GM18951 (cell line): ENCODE data around the gene KCNQ4.

ENCODE experiments used
- POLR2A ChIP-seq: IDR thresholded peaks from 4 replicates; pipeline ENCODE4 v1.6.1; 2011; ENCODE audit warnings: mild to moderate bottlenecking; ENCODE audit not compliant: insufficient read length, insufficient read depth; ENCODE audit errors: extremely low read depth
- in situ Hi-C: fragments of 300-500 bp; cut with MboI; formaldehyde crosslinking; loops from one replicate; pipeline ENCODE4 v1.12.0; 2022; ENCODE audit warnings: low sequenced_read_pairs, mixed read lengths, inconsistent platforms; ENCODE audit not compliant: unreplicated experiment

Gene KCNQ4

GRCh38 chr1:40783001-40783905 is at the start of gene KCNQ4:
KCNQ4 (plus strand) TSS chr1:40783787; CDS start chr1:40784094, 307 bp downstream.
- no peak for TF ChIP-seq POLR2A
- in situ Hi-C loops: no loop called here

DNA sequence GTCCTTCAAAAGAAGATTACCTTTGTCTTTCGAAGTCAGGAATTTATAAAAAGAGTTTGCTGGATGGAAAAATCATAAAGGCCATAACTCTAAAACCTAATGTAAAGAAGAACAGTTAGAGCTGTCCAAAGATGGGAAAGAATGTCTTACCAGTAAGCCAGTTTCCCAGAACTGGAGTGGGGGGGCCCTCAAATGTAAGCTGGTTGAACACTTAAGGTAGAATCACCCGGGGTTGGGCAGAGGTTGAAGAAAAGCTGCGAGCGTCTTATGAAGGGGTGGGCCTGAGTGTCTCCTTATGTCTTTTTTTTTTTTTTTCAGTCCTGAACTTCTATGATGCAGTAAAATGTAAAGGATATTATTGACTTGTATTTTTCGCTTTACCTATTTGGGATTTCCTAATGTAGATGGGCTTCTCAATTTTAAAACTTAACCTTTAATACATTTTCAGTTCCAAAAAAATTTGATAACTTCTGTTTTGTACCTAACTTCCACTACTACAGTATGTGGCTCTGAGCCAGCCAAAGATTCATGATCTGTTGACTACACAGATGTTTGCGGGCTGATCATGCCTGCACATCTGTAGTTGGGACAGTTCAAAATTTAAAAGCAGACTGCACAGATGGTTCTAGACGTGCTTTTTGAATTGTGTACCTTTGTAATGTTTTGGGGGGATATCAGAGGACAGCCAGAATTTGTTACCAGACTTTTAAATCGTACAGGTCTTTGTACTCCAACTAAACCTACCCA is 48.5 kb upstream of the KCNQ4 start:
- no peak for TF ChIP-seq POLR2A
- in situ Hi-C loops: no loop called here

GRCh38 chr1:40736085-40736531 is 47.5 kb upstream of the KCNQ4 start:
- no peak for TF ChIP-seq POLR2A
- in situ Hi-C loops: no loop called here

- TF ChIP-seq POLR2A: no peak
- in situ Hi-C loops: no loop called here
These were observed 44.8 kb upstream of the KCNQ4 start for GRCh38 chr1:40738831-40739230.

DNA sequence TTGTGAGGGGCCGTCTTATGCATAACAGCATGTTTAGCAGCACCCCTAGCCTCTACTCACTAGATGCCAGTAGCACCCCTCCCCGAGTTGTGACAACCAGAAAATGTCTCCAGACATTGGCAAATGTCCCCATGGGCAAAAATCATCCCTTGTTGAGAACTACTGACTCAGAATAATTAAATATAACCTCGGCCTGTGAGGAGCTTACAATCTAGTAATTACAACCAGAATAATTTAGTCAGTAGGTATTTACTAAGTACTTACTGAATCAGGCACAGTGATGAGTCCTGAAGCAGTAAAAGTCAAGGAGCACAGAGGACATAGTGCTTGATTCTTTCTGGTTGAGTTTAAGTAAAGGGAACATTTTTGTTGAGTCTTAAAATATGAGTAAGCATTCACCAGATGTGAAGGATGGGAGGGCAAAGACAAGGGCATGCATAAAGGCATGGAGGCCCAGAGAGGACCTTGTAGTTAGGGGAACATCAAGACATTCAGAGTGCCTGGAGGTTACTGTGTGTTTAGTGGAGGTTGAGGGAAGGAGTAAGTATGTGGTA is 44.1 kb upstream of the KCNQ4 start:
- in situ Hi-C loops: no loop called here

GRCh38 chr1:40740039-40740996 is 43.3 kb upstream of the KCNQ4 start:
- no peak for TF ChIP-seq POLR2A
- in situ Hi-C loops: no loop called here

More for the DNA sequence above, 44.1 kb upstream of the KCNQ4 start:
- TF ChIP-seq POLR2A: no peak

DNA sequence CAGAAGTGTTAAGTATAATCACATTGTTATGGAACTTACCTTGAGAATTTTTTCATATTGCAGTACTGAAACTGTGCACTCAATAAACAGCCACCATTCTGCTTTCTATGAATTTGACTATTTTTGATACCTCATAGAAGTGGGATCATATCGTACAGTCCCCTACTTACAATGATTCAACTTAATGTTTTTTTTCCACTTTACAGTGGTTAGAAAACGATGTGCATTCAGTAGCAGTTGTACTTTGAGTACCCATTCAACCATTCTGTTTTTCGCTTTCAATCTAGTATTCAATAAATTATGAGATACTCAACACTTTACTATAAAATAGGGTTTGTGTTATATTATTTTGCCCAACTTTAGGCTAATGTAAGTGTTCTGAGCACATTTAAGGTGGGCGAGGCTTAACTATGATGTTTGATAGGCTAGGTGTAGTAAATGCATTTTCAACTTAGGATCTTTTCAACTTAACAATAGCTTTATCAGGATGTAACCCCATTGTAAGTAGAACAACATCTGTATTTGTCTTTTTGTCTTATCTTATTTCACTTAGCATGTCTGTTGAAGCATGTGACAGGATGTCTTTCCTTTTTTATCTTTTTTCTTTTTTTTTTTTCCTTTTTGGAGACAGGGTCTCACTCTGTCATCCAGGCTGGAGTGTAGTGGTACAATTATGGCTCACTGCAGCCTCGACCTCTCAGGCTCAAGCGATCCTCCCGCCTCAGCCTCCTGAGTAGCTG is 42.4 kb upstream of the KCNQ4 start:
- in situ Hi-C loops: no loop called here
- no peak for TF ChIP-seq POLR2A

DNA sequence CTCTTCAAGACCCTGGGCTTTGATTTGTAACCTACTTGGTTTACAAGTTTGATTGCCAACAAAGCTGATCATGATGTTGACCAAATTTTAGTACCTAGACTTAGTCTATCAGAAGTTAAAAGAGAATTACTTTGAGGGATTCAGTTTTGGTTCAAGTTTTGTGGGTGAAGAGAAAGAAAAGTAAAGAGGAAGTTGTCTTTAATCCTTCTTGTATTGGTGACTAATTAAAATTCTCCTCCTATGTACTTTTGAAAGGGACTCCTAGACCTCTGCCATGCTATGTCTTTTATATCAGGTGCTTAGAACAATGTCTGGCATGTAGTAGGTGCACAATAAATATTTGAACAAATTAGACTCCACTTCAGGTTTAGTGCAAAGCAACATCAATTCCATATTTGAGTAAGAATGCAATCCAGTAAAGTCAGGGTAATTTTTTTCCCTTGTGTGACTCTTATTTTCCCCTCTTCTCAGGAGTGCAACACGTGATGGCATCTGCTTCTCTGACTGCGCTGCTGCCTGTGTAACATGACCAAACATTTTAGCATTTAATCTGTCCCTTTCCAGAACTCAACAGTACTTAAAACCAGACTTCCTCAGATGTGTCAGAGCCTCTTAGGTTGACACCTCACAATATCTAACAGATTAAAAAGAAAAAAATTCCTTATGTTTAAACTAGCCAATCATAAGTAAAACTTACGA is 41.1 kb upstream of the KCNQ4 start:
- TF ChIP-seq POLR2A: no peak
- in situ Hi-C loops: no loop called here

DNA sequence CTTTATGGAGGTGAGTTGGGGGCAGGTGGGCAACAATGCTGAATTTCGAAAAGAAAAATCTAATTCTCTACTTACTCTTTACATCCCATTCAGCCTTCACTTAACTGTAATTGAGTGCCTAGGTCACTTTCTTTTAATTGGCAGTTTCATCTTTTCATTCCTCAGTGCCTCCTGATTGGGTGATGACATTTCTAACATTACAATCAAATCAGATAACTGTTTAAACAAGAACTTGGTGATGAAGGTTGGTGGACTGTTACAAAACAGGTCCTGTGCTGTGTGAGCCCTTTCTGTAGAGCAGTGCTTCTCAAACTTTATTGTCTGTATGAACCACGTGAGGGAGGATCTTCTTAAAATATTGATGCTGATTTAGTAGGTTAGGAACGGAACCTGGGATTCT is 40.1 kb upstream of the KCNQ4 start:
- TF ChIP-seq POLR2A: no peak
- in situ Hi-C loops: no loop called here

DNA sequence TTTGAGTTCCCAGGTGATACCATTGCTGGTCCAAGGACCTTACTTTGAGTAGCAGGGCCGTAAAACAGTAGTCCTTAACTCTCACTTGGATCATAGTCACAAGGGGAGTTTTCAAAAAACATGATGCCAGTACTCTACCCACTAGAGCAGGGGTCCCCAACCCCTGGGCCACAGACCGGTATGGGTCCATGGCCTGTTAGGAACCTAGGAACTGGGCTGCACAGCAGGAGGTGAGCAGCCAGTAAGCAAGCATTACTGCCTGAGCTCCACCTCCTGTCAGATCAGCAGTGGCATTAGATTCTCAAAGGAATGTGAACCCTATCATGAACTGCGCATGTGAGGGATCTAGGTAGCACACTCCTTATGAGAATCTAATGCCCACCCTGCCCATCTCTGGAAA is 39.7 kb upstream of the KCNQ4 start:
- no peak for TF ChIP-seq POLR2A
- in situ Hi-C loops: no loop called here

DNA sequence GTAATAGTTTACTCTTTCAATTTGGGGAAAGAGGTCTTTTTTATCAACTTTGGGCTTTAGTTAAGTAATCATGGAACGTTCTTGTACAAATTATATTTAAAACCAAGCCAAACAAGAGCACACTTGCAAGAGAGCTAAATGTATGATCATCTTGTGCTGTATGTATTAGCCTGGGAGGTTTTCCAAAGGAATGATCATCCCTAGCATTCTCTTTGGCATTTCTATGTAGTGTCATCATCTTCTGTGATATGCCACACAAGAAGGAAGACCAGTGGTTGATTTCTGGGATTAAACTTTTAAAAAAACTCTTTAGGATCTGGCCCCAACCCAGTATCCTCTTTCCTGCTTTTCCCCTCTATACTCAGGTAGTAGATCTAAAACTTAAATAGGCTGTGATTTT is 38.4 kb upstream of the KCNQ4 start:
- TF ChIP-seq POLR2A: no peak
- in situ Hi-C loops: no loop called here
